HG02759 (cell line): ENCODE data around the gene FMN2.
"Not testable (repeated sequence)": the region's sequence is repeated elsewhere in the genome, so short reads cannot be mapped to it uniquely, and the experiment has no call there.

ENCODE experiments used
- ATAC-seq: cut with Tn5 transposase; IDR thresholded peaks from one replicate; pipeline ENCODE4 v1.9.1; 2021; ENCODE audit warnings: mild to moderate bottlenecking, moderate library complexity; ENCODE audit not compliant: unreplicated experiment

Gene FMN2

GRCh38 chr1:240244968-240245628, 153.4 kb downstream of the FMN2 start:
- ATAC-seq, result no peak

- ATAC-seq, result no peak
Observed at GRCh38 chr1:240245629-240246020, 153.9 kb downstream of the FMN2 start.

DNA sequence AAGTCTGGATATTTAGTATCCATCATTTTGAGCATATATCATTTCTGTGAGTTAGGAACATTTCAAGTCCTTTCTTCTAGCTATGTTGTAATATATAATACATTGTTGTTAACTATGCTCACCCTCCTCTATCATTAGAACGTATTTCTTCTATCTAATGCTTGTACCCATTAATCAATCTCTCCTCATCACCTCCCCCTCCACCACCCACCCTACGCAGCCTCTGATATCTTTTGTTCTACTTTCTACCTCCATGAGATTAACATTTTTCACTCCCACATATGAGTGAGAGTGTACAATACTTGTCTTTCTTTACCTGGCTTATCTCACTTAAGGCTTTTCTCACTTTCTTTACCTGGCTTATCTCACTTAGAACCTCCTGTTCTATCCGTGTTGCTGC, 156.2 kb downstream of the FMN2 start:
- no peak for ATAC-seq

GRCh38 chr1:240254006-240254405, 162.3 kb downstream of the FMN2 start:
- ATAC-seq, result no peak

GRCh38 chr1:240254778-240255291, 163.2 kb downstream of the FMN2 start:
- no peak for ATAC-seq

GRCh38 chr1:240255922-240256321, 164.2 kb downstream of the FMN2 start:
- no peak for ATAC-seq

DNA sequence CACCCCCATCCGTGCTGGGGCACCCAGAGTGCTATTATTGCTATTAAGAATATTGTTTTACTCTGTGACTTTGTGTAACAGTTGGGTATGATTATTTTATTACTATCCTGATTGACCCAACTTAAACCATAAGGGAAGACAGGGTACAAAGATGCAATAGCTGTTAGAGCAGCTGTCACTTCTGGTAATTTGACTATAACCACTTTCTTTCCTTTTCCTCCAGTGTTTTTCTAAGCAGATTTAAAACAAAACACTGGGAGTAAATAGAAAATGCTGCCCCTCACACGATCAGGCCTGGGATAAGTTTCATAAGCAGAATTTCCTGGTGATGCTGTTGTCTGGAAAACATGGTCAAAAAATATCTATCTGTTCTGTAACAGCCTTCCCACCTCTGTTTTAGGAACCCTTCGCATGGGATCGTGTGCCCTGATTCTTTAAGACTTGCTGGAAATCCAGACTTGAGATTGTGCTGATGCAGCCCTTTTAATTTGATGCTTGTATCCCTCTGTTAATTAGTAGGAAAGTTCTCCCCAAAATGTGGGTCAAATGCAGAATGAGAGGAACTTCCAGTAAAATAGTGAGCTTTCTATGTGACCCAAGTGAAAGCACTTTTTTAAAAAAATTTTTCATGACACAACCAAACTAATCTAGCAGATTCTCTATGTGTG, 165.3 kb downstream of the FMN2 start:
- no peak for ATAC-seq

DNA sequence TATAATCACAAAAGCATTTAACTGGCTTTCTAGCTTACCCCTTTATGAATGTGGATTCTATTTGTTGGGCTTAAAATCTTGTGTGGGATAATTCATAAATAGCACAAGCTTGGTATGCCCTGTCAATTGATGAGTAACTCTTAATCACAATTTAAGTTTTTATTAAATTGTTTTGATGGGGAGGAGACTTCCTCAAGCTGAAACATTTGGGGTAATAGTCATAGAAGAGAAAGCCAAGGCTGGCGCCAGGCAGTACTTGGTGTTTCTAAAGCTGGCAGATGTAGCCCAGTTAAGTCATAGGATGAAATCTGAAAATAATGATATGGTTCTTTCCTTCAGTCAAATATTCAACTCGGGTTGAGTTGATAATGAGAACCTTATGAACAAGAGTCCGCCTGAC, 167.2 kb downstream of the FMN2 start:
- no peak for ATAC-seq

DNA sequence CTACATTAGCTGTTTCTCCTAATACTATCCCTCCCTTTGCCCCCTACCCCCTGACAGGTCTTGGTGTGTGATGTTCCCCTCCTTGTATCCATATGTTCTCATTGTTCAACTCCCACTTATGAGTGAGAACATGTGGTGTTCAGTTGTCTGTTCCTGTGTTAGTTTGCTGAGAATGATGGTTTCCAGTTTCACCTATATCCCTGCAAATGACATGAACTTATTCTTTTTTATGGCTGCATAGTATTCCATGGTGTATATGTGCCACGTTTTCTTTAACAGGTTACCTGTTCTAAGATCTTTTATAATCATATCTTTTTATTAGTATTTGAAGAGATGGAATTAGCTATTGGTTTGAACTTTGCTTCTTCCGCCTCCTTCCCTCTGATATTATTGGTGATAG, 172.8 kb downstream of the FMN2 start:
- ATAC-seq, result not testable (repeated sequence)

- ATAC-seq, result no peak
Observed at GRCh38 chr1:240271081-240271480, 179.4 kb downstream of the FMN2 start.

DNA sequence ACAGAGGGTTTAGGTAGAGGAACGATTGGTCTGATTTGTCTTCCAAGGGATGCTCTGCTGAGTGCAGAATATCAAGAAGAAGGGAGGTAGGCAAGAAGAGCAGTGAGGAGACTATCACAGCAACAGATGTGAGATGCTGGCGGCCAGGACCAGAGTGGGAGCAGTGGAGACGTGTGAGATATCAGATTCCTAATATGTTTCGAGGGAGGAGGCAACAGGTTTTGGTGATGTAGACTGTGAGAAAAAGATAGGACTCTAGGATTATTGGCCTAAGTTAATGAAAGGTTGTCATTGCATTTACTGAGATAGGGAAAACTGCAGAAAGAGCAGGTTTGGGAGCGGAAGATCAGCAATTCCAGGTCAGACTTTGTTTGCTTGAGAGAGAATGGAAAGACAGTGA, 182.9 kb downstream of the FMN2 start:
- ATAC-seq, result no peak

GRCh38 chr1:240275219-240275618, 183.5 kb downstream of the FMN2 start:
- not testable (repeated sequence) for ATAC-seq

DNA sequence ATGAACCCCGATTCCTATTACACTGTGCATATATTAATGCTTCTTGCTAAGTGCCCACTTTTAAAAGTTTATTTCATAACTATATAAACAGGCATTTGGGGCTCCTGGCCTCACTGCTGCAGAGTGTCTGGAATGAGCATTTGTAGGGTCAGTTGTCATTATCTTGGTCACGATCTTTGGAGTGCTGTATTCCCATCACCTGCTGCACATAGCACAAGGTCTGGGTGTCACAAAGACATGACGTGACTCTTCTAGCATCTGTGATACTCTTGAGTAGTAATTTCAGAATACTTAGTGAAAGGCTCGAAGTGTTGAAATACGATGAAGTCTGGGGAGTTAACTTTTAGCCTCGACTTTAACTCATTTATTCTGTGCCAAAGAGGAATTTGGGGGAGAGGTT, 186.4 kb downstream of the FMN2 start:
- no peak for ATAC-seq

- ATAC-seq, result no peak
Observed at GRCh38 chr1:240280560-240281322, 189.1 kb downstream of the FMN2 start.

- ATAC-seq, result no peak
Observed at GRCh38 chr1:240282061-240282830, 190.6 kb downstream of the FMN2 start.

GRCh38 chr1:240284656-240285414, 193.2 kb downstream of the FMN2 start:
- no peak for ATAC-seq

DNA sequence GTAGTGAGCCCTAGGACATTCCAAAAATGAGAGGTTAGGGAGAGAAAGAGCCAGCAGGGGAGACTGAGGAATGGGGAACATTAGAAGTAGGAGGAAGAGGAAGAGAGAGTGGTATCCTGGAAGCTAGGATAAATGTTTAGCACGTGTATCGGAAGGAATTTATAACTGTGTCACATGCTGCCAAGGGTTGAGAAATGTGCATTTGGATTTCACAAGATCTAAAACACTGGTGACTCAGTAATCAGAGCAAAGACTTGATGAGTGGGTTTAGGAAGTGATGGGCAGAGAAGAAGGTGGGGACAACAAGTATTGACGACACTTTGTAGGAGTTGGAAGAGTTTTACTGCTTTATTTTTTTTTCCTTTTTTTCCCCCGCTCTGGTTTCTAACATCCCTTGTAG, 193.9 kb downstream of the FMN2 start:
- ATAC-seq, result no peak

GRCh38 chr1:240287722-240288121, 196.0 kb downstream of the FMN2 start:
- ATAC-seq, result no peak

GRCh38 chr1:240293706-240294105, 202.0 kb downstream of the FMN2 start:
- no peak for ATAC-seq

GRCh38 chr1:240294566-240294965, 202.9 kb downstream of the FMN2 start:
- ATAC-seq, result no peak
